Erythroblast (primary cell): ENCODE data around the gene NTF3.

Source experiments
- GATA1 ChIP-seq: IDR thresholded peaks from 2 replicates; pipeline ENCODE4 v1.6.1; 2011; ENCODE audit warnings: low read depth, mild to moderate bottlenecking, control low read depth, low read length, moderate library complexity
- POLR2A ChIP-seq: IDR thresholded peaks from 2 replicates; pipeline ENCODE4 v1.6.1; 2011; ENCODE audit warnings: mild to moderate bottlenecking, low read length

DNA sequence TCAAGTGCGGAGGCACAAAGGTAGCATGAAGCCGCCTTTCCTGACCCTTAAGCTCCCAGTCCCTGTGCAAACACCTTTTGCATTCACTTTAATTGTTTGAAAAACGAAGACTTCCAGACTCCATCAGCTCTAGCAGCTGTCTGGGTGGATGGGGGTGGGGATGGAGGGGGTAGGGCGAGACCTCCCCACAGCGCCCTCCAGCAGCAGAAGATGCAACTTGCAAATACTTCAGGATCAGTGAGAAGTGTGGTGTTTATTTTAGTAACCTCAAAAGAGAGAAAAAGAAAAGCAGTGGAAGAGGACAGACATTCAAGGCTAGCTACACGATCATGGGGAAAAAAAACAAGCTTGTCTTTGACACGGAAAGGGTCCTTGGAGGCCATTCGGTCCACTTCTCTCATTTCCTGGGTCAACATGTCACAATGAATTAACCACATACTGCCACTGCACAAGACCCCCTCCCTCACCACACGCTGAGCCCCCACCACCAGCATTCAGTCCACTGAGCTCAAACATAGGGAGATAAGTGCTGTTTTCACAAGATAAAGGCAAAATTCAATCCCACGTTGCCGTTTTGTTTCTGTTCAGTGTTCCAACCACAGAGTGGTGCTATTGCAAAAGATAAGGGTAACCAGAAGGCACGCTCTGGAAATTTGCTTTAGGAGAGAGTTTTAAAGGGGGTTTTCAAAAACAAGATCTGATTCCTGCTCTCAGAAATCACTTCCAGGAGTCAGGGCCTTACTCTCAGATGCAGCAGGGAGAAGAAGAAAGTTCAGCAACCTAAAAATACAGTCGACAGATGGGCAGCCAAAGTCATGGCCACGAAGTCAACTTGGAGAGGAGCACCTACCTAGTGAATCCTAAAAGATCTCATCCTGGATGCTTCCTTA, 3.3 kb upstream of the NTF3 start:
- TF ChIP-seq POLR2A (no peak), GATA1 (no peak)
